ENCODE results near the gene JADE3. TPM values are rescaled to one million over a fixed set of nuclear protein-coding genes. Genes with fewer than 3 reads are reported as not detected.

Gene JADE3
- total RNA-seq, 1 experiment from 2014 or later, result 20.2 TPM

GRCh38 chrX:46913667-46914066 is 1.4 kb downstream of the JADE3 start:
- H4K8ac ChIP-seq (replicated peaks; ENCODE audit: insufficient read length, low read depth, low read length), result no peak overlapping the region
- H4K91ac ChIP-seq (ENCODE audit: insufficient read length, low read depth, low read length), result no peak overlapping the region
- no peak overlapping the region for H2BK120ac ChIP-seq (ENCODE audit: low read depth, low read length, poor library complexity, severe bottlenecking)
- H2BK5ac ChIP-seq (ENCODE audit: insufficient read length, low read length), result no peak overlapping the region
- Mint-ChIP-seq H3K4me1 (peaks cover 9 to 21% of the 10 kb centered on the region in 2 experiments), H3K4me3 (peak overlapping the region; percentile 87 to 92), H3K36me3 (ENCODE audit: insufficient read depth in 1 of 3, low read depth in 3 of 3) (peaks cover 2 to 9% (median 7%) of the 10 kb centered on the region in 3 experiments), H3K9me3 (peaks cover 64 to 69% of the 10 kb centered on the region in 2 experiments), H3K27me3 (ENCODE audit: low read depth) (peaks cover 4% of the 10 kb centered on the region; the same call in 1 of the 2 replicates), H3K27ac (peak overlapping the region in 2 of 3 experiments; percentile 30 to 89; a peak in 3 of 7 replicates)
- no peaks in the 10 kb centered on the region for H4K20me1 ChIP-seq (ENCODE audit: control insufficient read depth, insufficient read depth, insufficient read length)
- H3K4ac ChIP-seq (ENCODE audit: low read depth, low read length), result no peak overlapping the region
- no peak overlapping the region for H3K27ac ChIP-seq (ENCODE audit: insufficient read length, low read depth, low read length)
- no peak overlapping the region for H3K56ac ChIP-seq (ENCODE audit: insufficient read length, low read depth, low read length)
- no CpG with 5 or more reads among the region's 14 CpGs for WGBS (ENCODE audit: extremely low coverage, insufficient read length, low lambda C conversion rate)
- peaks cover 8% of the 10 kb centered on the region for H3K23me2 ChIP-seq (ENCODE audit: insufficient read length, low read depth, low read length, poor library complexity, severe bottlenecking)
- peaks cover 19% of the 10 kb centered on the region for H3K9me3 ChIP-seq (ENCODE audit: control insufficient read depth, low read depth, low read length)
- no peak overlapping the region for H2AFZ ChIP-seq (ENCODE audit: low read length)
- H3K23ac ChIP-seq (ENCODE audit: insufficient read length, low read depth, low read length), result no peak overlapping the region
- no peak overlapping the region for H2AK5ac ChIP-seq (ENCODE audit: insufficient read length, low read length)
- no peak overlapping the region for H3K18ac ChIP-seq (ENCODE audit: insufficient read length, low read depth, low read length)
- peak overlapping the region; percentile 97 for H3K4me2 ChIP-seq (ENCODE audit: insufficient read depth, insufficient read length, low read length)
- H3K79me2 ChIP-seq (ENCODE audit: insufficient read depth, low read length), result peaks cover 9% of the 10 kb centered on the region; the same call in 1 of the 2 replicates
- H3K27me3 ChIP-seq (ENCODE audit: insufficient read depth, low read length), result no peaks in the 10 kb centered on the region
- no peak overlapping the region for H2BK15ac ChIP-seq (ENCODE audit: low read depth, low read length)
- no peak overlapping the region for H2BK20ac ChIP-seq (ENCODE audit: low read depth, low read length, poor library complexity, severe bottlenecking)
- H3K9ac ChIP-seq (ENCODE audit: extremely low read depth, insufficient read length, low read length), result peak overlapping the region; percentile 71
- H3K79me1 ChIP-seq (ENCODE audit: insufficient read depth, low read depth, low read length, poor library complexity, severe bottlenecking), result peaks cover 3% of the 10 kb centered on the region
- no peak for DNase-seq
- no peak for TF ChIP-seq CTCF (conservative IDR thresholded peaks at IDR 0.05)
- no peak overlapping the region for H4K5ac ChIP-seq (ENCODE audit: insufficient read length, low read depth, low read length)
- H3K4me1 ChIP-seq (ENCODE audit: insufficient read depth, low read length), result peaks cover 2% of the 10 kb centered on the region; the same call in 1 of the 2 replicates
- no peak overlapping the region for H3T11ph ChIP-seq (ENCODE audit: low read length)
- H2BK12ac ChIP-seq (ENCODE audit: insufficient read length, low read depth, low read length), result no peak overlapping the region
- no peak overlapping the region for H3K14ac ChIP-seq (ENCODE audit: insufficient read depth, low read length)

Data from H9 (cell line).